Measurements from ENCODE around the gene LEUTX.

Gene LEUTX

GRCh38 chr19:39814595-39814994 lies 35.9 kb downstream of the LEUTX start:
- DNase-seq (ENCODE audit: extremely low read depth, low read depth), result no peak

GRCh38 chr19:39816287-39817048 lies 37.8 kb downstream of the LEUTX start:
- DNase-seq (ENCODE audit: extremely low read depth, low read depth), result no peak
- TF ChIP-seq CTCF (IDR thresholded peaks at IDR 0.05; ENCODE audit: low read depth, low read length), result no peak

More at GRCh38 chr19:39814595-39814994, 35.9 kb downstream of the LEUTX start:
- no peak for TF ChIP-seq CTCF (IDR thresholded peaks at IDR 0.05; ENCODE audit: low read depth, low read length)

- TF ChIP-seq CTCF (IDR thresholded peaks at IDR 0.05; ENCODE audit: low read depth, low read length), result no peak
- DNase-seq (ENCODE audit: extremely low read depth, low read depth), result no peak
Measured at GRCh38 chr19:39817888-39818561, 39.4 kb downstream of the LEUTX start.

- DNase-seq (ENCODE audit: extremely low read depth, low read depth), result no peak
- no peak for TF ChIP-seq CTCF (IDR thresholded peaks at IDR 0.05; ENCODE audit: low read depth, low read length)
Measured at GRCh38 chr19:39818626-39819097, 40.0 kb downstream of the LEUTX start.

- no peak for TF ChIP-seq CTCF (IDR thresholded peaks at IDR 0.05; ENCODE audit: low read depth, low read length)
- no peak for DNase-seq (ENCODE audit: extremely low read depth, low read depth)
Measured at GRCh38 chr19:39819786-39820185, 41.1 kb downstream of the LEUTX start.

GRCh38 chr19:39820696-39821095 lies 42.0 kb downstream of the LEUTX start:
- no peak for TF ChIP-seq CTCF (IDR thresholded peaks at IDR 0.05; ENCODE audit: low read depth, low read length)
- no peak for DNase-seq (ENCODE audit: extremely low read depth, low read depth)

- DNase-seq (ENCODE audit: extremely low read depth, low read depth), result no peak
- TF ChIP-seq CTCF (IDR thresholded peaks at IDR 0.05; ENCODE audit: low read depth, low read length), result no peak
Measured at GRCh38 chr19:39823686-39824085, 45.0 kb downstream of the LEUTX start.

Measured in AG09319 (cell line).